NAMALWA (cell line): Measurements from ENCODE around the gene A2M.

Source experiments
- DNase-seq: peaks from one replicate; pipeline ENCODE4 v3.0.0-alpha.2; 2015; ENCODE audit warnings: low spot score

A2M gene

GRCh38 chr12:9073076-9073475 is 42.6 kb downstream of the A2M start:
- DNase-seq = no peak

- no peak for DNase-seq
These were observed 43.2 kb downstream of the A2M start for GRCh38 chr12:9072481-9073038.

- no peak for DNase-seq
These were observed 43.8 kb downstream of the A2M start for GRCh38 chr12:9071969-9072368.

- no peak for DNase-seq
These were observed 44.2 kb downstream of the A2M start for GRCh38 chr12:9071518-9071917.

GRCh38 chr12:9070351-9070750 is 45.4 kb downstream of the A2M start:
- DNase-seq = no peak

- DNase-seq = no peak
These were observed 47.1 kb downstream of the A2M start for GRCh38 chr12:9068600-9068999.

- no peak for DNase-seq
These were observed 47.6 kb downstream of the A2M start for GRCh38 chr12:9068086-9068485.

- DNase-seq = no peak
These were observed 48.8 kb downstream of the A2M start for GRCh38 chr12:9066755-9067423.

GRCh38 chr12:9066183-9066623 is 49.5 kb downstream of the A2M start:
- DNase-seq = no peak

- no peak for DNase-seq
These were observed 50.2 kb downstream of the A2M start for GRCh38 chr12:9065607-9065856.

GRCh38 chr12:9064815-9065606 is 50.7 kb downstream of the A2M start:
- no peak for DNase-seq

GRCh38 chr12:9064201-9064814 is 51.4 kb downstream of the A2M start:
- peak; percentile 43 for DNase-seq

GRCh38 chr12:9052610-9053009 is 63.1 kb downstream of the A2M start:
- no peak for DNase-seq

GRCh38 chr12:9051158-9051550 is 64.6 kb downstream of the A2M start:
- DNase-seq = no peak

- DNase-seq = no peak
These were observed 65.1 kb downstream of the A2M start for GRCh38 chr12:9050521-9051157.

- peak; percentile 89 for DNase-seq
These were observed 66.1 kb downstream of the A2M start for GRCh38 chr12:9049520-9050133.

- DNase-seq = no peak
These were observed 66.8 kb downstream of the A2M start for GRCh38 chr12:9048930-9049329.

- DNase-seq = no peak
These were observed 68.6 kb downstream of the A2M start for GRCh38 chr12:9047105-9047504.

- DNase-seq = no peak
These were observed 72.0 kb downstream of the A2M start for GRCh38 chr12:9043766-9044165.

GRCh38 chr12:9041321-9041720 is 74.4 kb downstream of the A2M start:
- DNase-seq = no peak

GRCh38 chr12:9040484-9041186 is 75.1 kb downstream of the A2M start:
- no peak for DNase-seq
